Right renal pelvis (tissue), 4 donors: ENCODE data around the gene TGFBR3L. TPM values are rescaled to one million over a fixed set of nuclear protein-coding genes. Genes with fewer than 3 reads are reported as not detected.

ENCODE experiments used
- DNase-seq, 4 donors: peaks; one replicate each; pipeline ENCODE4 v3.0.0-alpha.2; 2013; ENCODE audit warnings: low read depth in 4 of 4, low spot score in 3 of 4, missing footprints in 1 of 4
- polyA plus RNA-seq, 4 donors: library from polyadenylated mRNA; unstranded; fragments of 120-200 nt; gene quantifications; one replicate each; pipeline ENCODE4 v1.2.1, GENCODE V29; 2013; ENCODE audit not compliant: insufficient read length in 4 of 4

TGFBR3L gene
- polyA plus RNA-seq, result 1 to 10 TPM in 1 of 4 donors, under 1 TPM in 3; 0.28 to 1.1 (median 0.60) TPM

GRCh38 chr19:7914598-7915045 is at the start of gene TGFBR3L:
TGFBR3L (plus strand) TSS chr19:7914830.
- DNase-seq, result no peak

GRCh38 chr19:7865262-7865911 is 49.2 kb upstream of the TGFBR3L start:
- no peak for DNase-seq

GRCh38 chr19:7866399-7867091 is 48.1 kb upstream of the TGFBR3L start:
- no peak for DNase-seq

- no peak for DNase-seq
Observed at GRCh38 chr19:7867092-7867844, 47.4 kb upstream of the TGFBR3L start.

GRCh38 chr19:7868326-7868670 is 46.3 kb upstream of the TGFBR3L start:
- DNase-seq, result no peak

DNA sequence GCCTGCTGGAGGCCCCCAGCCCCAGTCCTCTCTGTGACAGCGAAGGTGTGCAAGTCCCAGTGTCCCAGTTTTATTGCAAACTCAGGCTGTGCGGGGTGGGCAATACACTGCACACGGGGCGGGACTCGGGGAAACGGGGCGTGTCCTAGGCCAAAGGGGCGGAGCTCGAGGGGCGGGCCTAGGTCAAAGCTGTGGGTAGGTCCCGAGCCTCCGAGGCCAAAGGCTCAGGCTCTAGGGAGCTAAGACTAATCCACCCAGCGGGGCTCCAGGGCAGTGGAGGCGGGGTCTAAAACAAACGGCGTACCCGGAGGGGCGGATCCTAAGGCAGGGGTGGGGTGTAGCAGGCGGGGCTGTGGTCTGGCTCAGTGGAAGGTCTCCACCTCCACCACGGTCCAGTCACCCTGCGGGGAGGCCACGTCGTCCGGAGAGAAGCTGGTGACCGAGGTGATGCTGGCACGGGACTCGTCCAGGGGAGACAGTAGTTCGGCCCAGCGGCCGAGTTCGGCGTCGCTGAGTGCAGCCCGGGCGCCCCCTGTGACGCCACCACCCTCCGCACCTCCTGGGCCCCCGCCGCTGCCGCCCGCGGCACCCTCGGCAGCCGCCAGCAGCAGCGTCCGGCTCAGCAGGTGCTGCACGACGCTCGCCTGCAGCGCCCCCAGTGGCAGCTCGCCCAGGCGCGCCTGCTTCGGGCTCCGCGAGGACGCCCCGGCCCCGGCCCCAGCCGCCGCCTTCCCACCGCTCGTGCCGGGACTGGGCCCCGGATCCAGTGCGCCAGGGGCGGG is 45.8 kb upstream of the TGFBR3L start:
- DNase-seq, result no peak

DNA sequence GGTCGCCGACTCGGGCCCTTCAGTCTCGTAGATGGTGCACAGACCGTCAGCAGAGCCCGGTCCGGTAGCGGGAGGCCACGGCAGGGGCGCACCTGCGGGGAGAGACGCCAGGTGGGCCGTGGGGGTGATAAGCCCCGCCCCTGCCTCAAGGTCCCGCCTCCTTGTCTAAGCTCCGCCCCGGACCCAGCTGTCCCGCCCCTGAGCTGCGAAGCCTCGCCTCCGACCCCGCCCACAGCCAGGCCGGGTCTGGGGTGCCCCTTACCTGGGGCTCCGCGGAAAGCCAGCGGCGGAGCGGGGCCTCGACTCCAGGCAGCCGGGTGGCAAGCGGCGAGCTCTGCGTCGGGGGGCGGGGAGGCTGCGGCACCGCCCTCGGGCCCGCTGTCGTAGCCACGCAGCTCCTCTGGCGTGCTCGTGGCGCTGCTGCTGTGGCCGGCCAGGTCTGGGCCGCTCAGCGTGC is 45.1 kb upstream of the TGFBR3L start:
- no peak for DNase-seq

DNA sequence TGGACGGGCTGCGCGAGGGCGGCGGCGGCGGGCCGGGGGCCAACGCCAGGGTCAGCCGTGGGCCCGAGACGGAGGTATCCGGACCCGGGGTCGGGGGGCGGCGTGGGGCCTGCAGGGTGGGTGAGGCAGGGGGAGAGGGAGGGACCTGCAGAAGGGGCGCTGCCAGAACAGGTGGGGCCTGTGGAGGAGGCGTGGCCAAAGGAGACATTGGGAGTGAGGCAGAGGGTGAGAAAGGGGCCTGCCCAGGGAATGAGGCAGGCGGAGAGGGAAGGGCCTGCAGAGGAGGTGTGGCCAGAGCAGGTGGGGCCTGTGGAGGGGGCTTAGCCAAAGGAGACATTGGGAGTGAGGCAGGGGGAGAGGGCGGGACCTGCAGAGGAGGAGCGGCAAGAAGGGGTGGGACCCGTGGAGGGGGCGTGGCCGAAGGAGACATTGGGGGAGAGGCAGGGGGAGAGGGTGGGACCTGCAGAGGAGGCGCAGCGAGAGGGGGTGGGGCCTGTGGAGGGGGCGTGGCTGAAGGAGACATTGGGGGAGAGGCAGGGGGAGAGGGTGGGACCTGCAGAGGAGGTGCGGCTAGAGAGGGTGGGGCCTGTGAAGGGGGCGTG is 44.6 kb upstream of the TGFBR3L start:
- DNase-seq, result no peak

- no peak for DNase-seq
Observed at GRCh38 chr19:7870571-7871436, 43.8 kb upstream of the TGFBR3L start.

- DNase-seq, result no peak
Observed at GRCh38 chr19:7871437-7872305, 43.0 kb upstream of the TGFBR3L start.

DNA sequence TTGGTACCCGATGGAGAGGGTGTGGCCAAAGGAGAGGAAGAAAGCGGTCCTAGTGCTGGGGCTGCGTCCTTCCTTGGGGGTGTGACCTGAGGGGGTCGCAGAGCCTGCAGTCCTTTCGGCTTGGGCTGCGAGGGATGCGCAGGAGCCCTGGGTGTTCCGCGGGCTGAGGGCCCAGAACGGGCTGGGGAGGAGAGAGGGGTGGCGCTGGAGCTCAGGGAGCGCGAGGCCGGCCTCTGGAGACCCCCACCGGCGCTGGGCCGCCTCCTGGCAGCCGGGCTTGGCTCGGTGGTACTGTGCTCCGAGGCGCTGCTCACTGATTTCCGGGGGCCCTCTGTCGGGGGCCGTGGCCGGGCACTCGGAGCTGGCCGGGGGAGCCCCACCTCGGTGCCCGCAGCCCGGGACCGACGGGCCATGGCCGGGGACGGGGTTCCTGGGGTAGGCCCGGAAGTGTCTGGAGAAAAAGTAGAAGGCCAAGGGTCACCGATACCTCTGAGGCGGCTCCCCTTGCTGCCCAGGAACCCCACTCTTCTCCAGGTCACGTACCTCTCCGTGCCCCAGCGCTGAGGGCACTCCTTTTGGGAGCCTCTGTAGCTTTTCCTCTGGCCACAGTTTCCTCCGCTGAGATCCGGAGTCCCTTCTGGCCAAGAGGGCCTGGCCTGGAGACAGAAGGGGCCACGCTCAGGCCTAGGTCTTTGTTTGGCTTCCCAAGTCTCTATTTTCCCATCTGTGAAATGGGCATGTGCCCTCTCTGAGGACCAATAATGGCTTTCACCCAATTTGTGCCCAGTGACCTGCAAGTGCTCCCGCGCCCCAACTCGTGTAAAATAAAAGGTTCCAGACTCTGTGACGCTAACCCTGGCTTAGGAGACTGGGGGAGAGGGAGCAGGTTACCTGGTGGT is 42.1 kb upstream of the TGFBR3L start:
- DNase-seq, result no peak

DNA sequence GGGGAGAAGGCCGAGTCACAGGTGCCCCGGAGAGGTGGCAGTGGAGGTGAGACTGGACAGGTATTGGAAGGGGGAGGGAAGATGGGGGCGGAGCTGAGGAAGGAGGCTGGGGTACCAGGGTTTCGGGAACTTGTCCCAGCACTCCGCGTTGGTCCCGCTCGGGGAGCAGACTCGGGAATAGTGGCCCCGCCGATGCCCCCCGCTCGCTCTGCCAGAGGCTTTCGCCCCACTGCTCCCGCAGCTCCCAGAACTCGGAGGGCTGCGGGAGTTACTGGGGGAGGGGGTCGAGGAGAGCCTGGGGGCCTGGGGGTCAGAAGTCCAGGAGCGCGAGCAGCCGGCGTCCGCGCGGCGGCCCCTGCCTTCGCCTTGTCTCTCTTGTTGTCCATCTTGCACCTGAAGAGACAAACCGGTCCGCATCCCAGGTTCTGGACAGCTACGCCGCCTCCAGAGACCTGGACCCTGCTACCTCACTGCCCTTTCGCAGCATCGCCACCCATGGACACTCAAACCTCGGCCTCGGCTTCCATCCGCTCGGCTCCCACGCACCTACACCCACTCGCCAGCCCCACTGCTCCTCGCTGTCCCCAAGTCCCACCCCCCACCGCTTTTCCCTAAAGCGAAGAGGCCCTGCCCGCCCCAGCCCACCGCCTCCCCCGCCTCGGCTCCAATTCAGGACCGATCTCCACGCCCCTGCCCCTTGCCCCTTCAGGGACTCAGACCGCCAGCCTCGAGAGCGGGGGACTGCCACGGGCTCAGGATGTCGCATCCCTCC is 41.1 kb upstream of the TGFBR3L start:
- no peak for DNase-seq

DNA sequence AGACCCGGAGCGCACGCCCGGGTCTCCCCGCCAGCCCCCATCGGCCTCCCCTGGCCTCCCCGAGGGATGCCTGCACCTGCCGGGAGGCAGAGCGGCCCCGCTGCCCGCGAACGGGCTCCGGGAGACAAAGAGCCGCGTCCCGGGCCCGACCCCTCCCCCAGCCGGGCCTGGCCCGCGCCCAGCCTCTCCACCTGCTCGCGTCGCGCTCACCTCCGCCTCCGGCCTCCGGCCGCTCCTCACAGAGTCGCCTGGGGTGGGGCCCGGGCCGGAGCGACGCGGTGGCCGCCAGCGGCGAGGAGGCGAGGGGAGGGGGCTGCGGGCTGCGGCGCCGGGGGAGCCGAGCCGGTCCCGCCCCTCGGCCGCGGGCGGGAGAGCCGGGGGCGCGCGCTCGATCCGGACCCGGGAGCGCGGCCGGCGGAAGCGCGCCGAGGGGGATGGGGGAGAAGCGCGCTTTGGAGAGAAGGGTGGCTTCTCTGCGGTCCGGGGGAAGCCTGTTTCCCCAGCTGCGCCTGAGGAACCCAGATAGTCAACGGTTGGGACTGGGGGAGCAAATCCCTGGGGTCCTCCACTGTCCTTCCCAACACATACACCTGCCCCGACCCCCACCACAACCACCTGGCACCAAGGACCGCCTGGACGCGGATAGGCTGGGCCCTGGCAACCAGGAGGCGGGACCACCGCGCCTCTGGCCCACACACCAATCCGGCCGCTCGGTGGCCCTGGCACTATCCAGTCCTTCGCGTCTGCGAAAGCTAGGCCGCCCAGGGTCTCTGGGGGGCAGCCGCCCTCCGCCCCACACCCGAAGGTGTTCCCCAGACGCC is 40.3 kb upstream of the TGFBR3L start, which contains the start of gene PRR36:
TSS of gene PRR36 (minus strand) at position 315 of the 821 bp plus-strand sequence. CDS start 701 bp downstream, outside the sequence.
- no peak for DNase-seq

DNA sequence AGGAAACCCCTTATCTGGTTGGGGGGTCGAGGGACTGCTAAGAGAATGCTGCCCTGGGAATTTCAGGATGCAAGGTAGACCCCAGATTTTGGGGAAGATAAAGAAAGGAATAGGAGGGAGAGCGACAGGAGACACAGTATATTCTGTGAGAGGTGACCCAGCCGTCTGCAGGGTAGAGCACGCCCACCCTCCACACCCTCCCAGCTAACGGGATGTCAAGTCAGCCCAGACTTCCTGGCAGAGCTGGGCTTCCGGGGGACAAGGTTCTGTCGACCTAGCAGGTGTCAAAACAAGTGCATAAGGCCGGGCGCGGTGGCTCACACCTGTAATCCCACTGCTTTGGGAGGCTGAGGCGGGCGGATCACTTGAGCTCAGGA is 39.7 kb upstream of the TGFBR3L start:
- DNase-seq, result no peak

GRCh38 chr19:7877249-7877836 is 37.3 kb upstream of the TGFBR3L start:
- DNase-seq, result no peak
